ENCODE measurements around the gene ABLIM1. TPM values are rescaled to one million over a fixed set of nuclear protein-coding genes. Genes with fewer than 3 reads are reported as not detected.

The ABLIM1 gene
- total RNA-seq, 1 donor from 2014 or later = 144 TPM

- TF ChIP-seq, protein P1, sequence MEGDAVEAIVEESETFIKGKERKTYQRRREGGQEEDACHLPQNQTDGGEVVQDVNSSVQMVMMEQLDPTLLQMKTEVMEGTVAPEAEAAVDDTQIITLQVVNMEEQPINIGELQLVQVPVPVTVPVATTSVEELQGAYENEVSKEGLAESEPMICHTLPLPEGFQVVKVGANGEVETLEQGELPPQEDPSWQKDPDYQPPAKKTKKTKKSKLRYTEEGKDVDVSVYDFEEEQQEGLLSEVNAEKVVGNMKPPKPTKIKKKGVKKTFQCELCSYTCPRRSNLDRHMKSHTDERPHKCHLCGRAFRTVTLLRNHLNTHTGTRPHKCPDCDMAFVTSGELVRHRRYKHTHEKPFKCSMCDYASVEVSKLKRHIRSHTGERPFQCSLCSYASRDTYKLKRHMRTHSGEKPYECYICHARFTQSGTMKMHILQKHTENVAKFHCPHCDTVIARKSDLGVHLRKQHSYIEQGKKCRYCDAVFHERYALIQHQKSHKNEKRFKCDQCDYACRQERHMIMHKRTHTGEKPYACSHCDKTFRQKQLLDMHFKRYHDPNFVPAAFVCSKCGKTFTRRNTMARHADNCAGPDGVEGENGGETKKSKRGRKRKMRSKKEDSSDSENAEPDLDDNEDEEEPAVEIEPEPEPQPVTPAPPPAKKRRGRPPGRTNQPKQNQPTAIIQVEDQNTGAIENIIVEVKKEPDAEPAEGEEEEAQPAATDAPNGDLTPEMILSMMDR (IDR thresholded peaks at IDR 0.05) = no peak
- H3K4me1 ChIP-seq = no peaks in the 10 kb centered on the region
- ATAC-seq (no peak), DNase-seq (no peak)
- intact Hi-C loops (cut with DNase I) = no loop called here
- H3K27me3 ChIP-seq = no peaks in the 10 kb centered on the region
- no peak overlapping the region for H3K27ac ChIP-seq
- no peak overlapping the region for H3K4me3 ChIP-seq
- H3K36me3 ChIP-seq = no peaks in the 10 kb centered on the region
- no peaks in the 10 kb centered on the region for H3K9me3 ChIP-seq
These were observed 10.5 kb upstream of the ABLIM1 start for GRCh38 chr10:114668375-114669080.

DNA sequence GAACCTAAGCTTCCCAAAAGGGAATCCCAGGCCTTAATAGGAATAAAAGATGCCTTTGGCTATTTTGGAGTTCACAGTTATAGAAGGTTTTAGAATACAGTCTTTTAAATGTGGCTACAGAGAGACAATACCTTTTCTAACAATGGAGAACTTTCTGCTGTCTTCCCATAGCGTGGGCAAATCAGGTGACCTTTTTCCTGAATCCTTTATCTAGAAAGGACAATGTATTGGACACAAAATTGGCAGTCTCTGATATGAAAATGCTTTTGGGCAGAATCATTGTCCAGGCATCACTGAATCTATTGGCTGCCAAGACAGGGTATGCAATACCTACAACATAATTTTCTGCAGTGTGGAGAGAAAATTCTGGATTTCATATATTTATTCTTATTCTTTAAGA is 7.8 kb upstream of the ABLIM1 start:
- intact Hi-C loops (cut with DNase I) = no loop called here
- TF ChIP-seq, protein P1 (IDR thresholded peaks at IDR 0.05) = no peak
- ATAC-seq = no peak

GRCh38 chr10:114665406-114665805 is 7.3 kb upstream of the ABLIM1 start:
- TF ChIP-seq, protein P1 (IDR thresholded peaks at IDR 0.05) = no peak
- no peaks in the 10 kb centered on the region for H3K27me3 ChIP-seq
- intact Hi-C loops (cut with DNase I) = no loop called here
- no peaks in the 10 kb centered on the region for H3K4me1 ChIP-seq
- ATAC-seq = no peak
- DNase-seq = no peak
- no peak overlapping the region for H3K27ac ChIP-seq
- no peaks in the 10 kb centered on the region for H3K36me3 ChIP-seq
- H3K4me3 ChIP-seq = no peak overlapping the region
- H3K9me3 ChIP-seq = no peaks in the 10 kb centered on the region

More for the DNA sequence above, 7.8 kb upstream of the ABLIM1 start:
- Histone ChIP-seq H3K27me3 (no peaks in the 10 kb centered on the region), H3K27ac (no peak overlapping the region), H3K9me3 (no peaks in the 10 kb centered on the region), H3K4me1 (no peaks in the 10 kb centered on the region), H3K36me3 (no peaks in the 10 kb centered on the region), H3K4me3 (no peak overlapping the region)
- DNase-seq = no peak

DNA sequence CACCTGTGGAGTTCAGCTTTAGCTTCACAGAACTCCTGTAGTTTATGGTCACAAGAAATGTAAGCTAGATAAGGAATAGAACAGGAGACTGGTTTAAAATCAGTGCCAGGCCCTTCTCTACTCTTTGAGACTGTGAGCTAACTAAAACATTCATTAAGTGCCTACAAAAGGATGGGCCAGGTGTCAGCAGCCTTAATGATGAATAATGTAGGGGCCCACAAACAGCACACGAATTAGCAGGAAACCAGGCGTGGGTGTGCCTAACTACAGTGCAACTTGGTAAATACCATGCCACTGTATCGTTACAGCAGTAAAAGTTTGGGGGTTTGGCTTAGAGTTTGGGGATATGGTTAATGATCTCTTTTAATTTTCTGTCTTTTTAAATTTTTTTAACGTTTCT is 6.1 kb upstream of the ABLIM1 start:
- Histone ChIP-seq H3K4me3 (no peak overlapping the region), H3K9me3 (no peaks in the 10 kb centered on the region), H3K4me1 (no peaks in the 10 kb centered on the region), H3K36me3 (no peaks in the 10 kb centered on the region), H3K27ac (no peak overlapping the region), H3K27me3 (no peaks in the 10 kb centered on the region)
- no peak for ATAC-seq
- no peak for DNase-seq
- intact Hi-C loops (cut with DNase I) = no loop called here
- TF ChIP-seq, protein P1 (IDR thresholded peaks at IDR 0.05) = no peak

DNA sequence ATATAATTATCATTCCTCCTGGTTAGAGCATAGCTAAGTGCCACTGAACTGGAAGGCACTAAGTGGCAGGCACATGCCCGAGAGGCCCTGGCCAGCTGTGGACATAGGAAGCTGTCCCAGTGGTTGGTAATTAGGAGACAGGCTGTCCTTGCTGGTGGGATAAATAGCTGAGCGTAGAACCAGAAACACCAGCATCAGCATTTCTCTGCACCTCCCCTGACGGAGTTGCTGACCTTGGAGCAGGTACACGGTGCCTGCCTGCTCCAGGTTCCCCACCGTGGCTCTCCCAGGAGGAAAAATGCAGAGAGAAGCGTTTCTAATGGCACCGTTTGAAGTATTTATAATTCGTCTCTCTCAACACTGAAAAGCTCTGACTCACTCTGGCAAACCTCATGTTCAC is 5.6 kb upstream of the ABLIM1 start:
- DNase-seq (no peak), ATAC-seq (peak; percentile 41)
- H3K27ac ChIP-seq = no peak overlapping the region

More for the DNA sequence above, 5.6 kb upstream of the ABLIM1 start:
- Histone ChIP-seq H3K36me3 (no peaks in the 10 kb centered on the region), H3K9me3 (no peaks in the 10 kb centered on the region), H3K4me3 (no peak overlapping the region), H3K27me3 (no peaks in the 10 kb centered on the region), H3K4me1 (no peaks in the 10 kb centered on the region)
- TF ChIP-seq, protein P1 (IDR thresholded peaks at IDR 0.05) = no peak
- intact Hi-C loops (cut with DNase I) = no loop called here
